Left ventricle myocardium inferior (tissue), 1 donor: ENCODE data around the gene DCPS. TPM values are rescaled to one million over a fixed set of nuclear protein-coding genes. Genes with fewer than 3 reads are reported as not detected.

ENCODE experiments used
- DNase-seq: peaks from one replicate; pipeline ENCODE4 v3.0.0-alpha.2; 2020
- H3K27ac ChIP-seq: fragments of 200-600 bp; replicated peaks from 2 replicates; pipeline ENCODE4 v1.8.0; 2021
- H3K27me3 ChIP-seq: fragments of 200-600 bp; 2 replicates; pipeline ENCODE4 v1.8.0; 2021; ENCODE audit warnings: low read depth
- H3K36me3 ChIP-seq: fragments of 200-600 bp; 2 replicates; pipeline ENCODE4 v1.8.0; 2021
- H3K4me1 ChIP-seq: fragments of 200-600 bp; 2 replicates; pipeline ENCODE4 v1.8.0; 2021
- H3K4me3 ChIP-seq: fragments of 200-600 bp; 2 replicates; pipeline ENCODE4 v1.8.0; 2021; ENCODE audit warnings: mild to moderate bottlenecking, moderate library complexity
- H3K9me3 ChIP-seq: fragments of 200-600 bp; replicated peaks from 2 replicates; pipeline ENCODE4 v1.8.0; 2021
- CTCF ChIP-seq: fragments of 200-600 bp; IDR thresholded peaks from 2 replicates; pipeline ENCODE4 v1.8.0; 2021; ENCODE audit warnings: antibody characterized with exemption, mild to moderate bottlenecking, borderline replicate concordance
- intact Hi-C: fragments of 100-400 bp; cut with micrococcal nuclease; formaldehyde crosslinking; loops from one replicate; pipeline ENCODE4 v1.11.0; 2022
- total RNA-seq: library from RNA; stranded (reverse); fragmentation: NEBNext Ultra II Directional; extraction: Animal tissue kit (Norgen Biotek cat#: 25700); gene quantifications from one replicate; pipeline ENCODE4 v1.2.1, GENCODE V29; 2021
- donor health status: DM: no; HTN: yes; CAD: no; lungs with severe emphysema.

DCPS gene
- total RNA-seq, 1 donor from 2014 or later = 12.1 TPM

GRCh38 chr11:126390272-126390867 is 86.5 kb downstream of the DCPS start:
- intact Hi-C loops = no loop called here
- Histone ChIP-seq H3K36me3 (no peaks in the 10 kb centered on the region), H3K27ac (peak overlapping the region; percentile 90), H3K4me1 (peaks cover 81% of the 10 kb centered on the region), H3K4me3 (no peak overlapping the region), H3K27me3 (no peaks in the 10 kb centered on the region), H3K9me3 (no peaks in the 10 kb centered on the region)
- TF ChIP-seq CTCF = no peak
- no peak for DNase-seq

- no peak for DNase-seq
- intact Hi-C loops = no loop called here
- no peaks in the 10 kb centered on the region for H3K9me3 ChIP-seq
- H3K27me3 ChIP-seq = no peaks in the 10 kb centered on the region
- H3K27ac ChIP-seq = peak overlapping the region; percentile 90
- no peaks in the 10 kb centered on the region for H3K36me3 ChIP-seq
- no peak for TF ChIP-seq CTCF
- H3K4me3 ChIP-seq = no peak overlapping the region
- H3K4me1 ChIP-seq = peaks cover 75% of the 10 kb centered on the region
These were observed 87.6 kb downstream of the DCPS start for GRCh38 chr11:126391286-126391954.

GRCh38 chr11:126391970-126392632 is 88.2 kb downstream of the DCPS start:
- DNase-seq = no peak
- Histone ChIP-seq H3K36me3 (no peaks in the 10 kb centered on the region), H3K4me1 (peaks cover 73% of the 10 kb centered on the region), H3K27ac (peak overlapping the region; percentile 90), H3K27me3 (no peaks in the 10 kb centered on the region), H3K9me3 (no peaks in the 10 kb centered on the region), H3K4me3 (peak overlapping the region; percentile 17)
- TF ChIP-seq CTCF = peak; percentile 47
- intact Hi-C loops = no loop called here

GRCh38 chr11:126392633-126393013 is 88.8 kb downstream of the DCPS start:
- peaks cover 69% of the 10 kb centered on the region for H3K4me1 ChIP-seq
- H3K27ac ChIP-seq = peak overlapping the region; percentile 90
- TF ChIP-seq CTCF = no peak
- H3K27me3 ChIP-seq = no peaks in the 10 kb centered on the region
- DNase-seq = no peak
- no peaks in the 10 kb centered on the region for H3K9me3 ChIP-seq
- intact Hi-C loops = no loop called here
- peak overlapping the region; percentile 17 for H3K4me3 ChIP-seq
- no peaks in the 10 kb centered on the region for H3K36me3 ChIP-seq

GRCh38 chr11:126393143-126393542 is 89.3 kb downstream of the DCPS start:
- H3K9me3 ChIP-seq = no peaks in the 10 kb centered on the region
- intact Hi-C loops = no loop called here
- H3K36me3 ChIP-seq = no peaks in the 10 kb centered on the region
- H3K4me3 ChIP-seq = no peak overlapping the region
- peaks cover 66% of the 10 kb centered on the region for H3K4me1 ChIP-seq
- no peak for TF ChIP-seq CTCF
- DNase-seq = no peak
- H3K27ac ChIP-seq = peak overlapping the region; percentile 90
- H3K27me3 ChIP-seq = no peaks in the 10 kb centered on the region
